ENCODE data around the gene HSPA4. TPM values are rescaled to one million over a fixed set of nuclear protein-coding genes. Genes with fewer than 3 reads are reported as not detected.
"Not testable (repeated sequence)": the region's sequence is repeated elsewhere in the genome, so short reads cannot be mapped to it uniquely, and the experiment has no call there.

Gene HSPA4
- 10 to 100 TPM; 55.3 to 59.0 TPM for total RNA-seq

DNA sequence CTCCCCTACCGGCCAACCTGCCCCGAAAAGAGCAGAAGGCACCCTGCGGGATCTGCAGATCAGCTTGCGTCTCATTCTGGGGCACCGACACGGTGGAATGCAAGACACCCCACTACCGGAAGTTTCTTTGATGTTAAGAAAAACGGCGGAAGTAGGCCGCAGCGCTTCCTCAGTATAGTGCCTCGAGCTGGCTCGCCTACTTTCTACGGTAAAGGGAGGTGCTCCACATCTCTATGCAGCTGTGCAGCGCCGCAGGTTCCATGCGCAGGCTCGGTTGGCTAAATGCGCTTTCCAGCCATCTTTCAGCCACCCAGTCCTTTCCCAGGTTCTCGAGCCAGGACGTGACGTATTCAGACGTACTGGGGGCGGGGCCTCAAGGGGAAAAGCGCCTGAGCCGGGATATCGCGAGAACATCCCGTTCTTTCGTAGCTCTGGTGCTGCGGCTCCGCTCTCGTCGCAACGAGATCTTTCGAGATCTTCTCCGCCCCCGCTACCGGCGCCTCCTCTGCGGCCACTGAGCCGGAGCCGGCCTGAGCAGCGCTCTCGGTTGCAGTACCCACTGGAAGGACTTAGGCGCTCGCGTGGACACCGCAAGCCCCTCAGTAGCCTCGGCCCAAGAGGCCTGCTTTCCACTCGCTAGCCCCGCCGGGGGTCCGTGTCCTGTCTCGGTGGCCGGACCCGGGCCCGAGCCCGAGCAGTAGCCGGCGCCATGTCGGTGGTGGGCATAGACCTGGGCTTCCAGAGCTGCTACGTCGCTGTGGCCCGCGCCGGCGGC is at the start of gene HSPA4:
Gene HSPA4, plus strand, starts transcription at position 472 of the 775 bp plus-strand sequence. Its CDS starts 238 bp downstream, at position 710.
- Histone ChIP-seq H3K9me3 (no peaks in the 10 kb centered on the region), H3K36me3 (no peaks in the 10 kb centered on the region), H3K4me3 (peak within 1 kb of the TSS; percentile 90), H3K4me1 (ENCODE audit: control insufficient read depth in 1 of 2, low read depth in 2 of 2) (peaks cover 31 to 66% of the 10 kb centered on the region in 2 donors), H3K27ac (peak within 1 kb of the TSS; percentile 97 to 99), H3K27me3 (replicated peaks; ENCODE audit: insufficient read depth) (no peaks in the 10 kb centered on the region)
- TF ChIP-seq, protein P1, sequence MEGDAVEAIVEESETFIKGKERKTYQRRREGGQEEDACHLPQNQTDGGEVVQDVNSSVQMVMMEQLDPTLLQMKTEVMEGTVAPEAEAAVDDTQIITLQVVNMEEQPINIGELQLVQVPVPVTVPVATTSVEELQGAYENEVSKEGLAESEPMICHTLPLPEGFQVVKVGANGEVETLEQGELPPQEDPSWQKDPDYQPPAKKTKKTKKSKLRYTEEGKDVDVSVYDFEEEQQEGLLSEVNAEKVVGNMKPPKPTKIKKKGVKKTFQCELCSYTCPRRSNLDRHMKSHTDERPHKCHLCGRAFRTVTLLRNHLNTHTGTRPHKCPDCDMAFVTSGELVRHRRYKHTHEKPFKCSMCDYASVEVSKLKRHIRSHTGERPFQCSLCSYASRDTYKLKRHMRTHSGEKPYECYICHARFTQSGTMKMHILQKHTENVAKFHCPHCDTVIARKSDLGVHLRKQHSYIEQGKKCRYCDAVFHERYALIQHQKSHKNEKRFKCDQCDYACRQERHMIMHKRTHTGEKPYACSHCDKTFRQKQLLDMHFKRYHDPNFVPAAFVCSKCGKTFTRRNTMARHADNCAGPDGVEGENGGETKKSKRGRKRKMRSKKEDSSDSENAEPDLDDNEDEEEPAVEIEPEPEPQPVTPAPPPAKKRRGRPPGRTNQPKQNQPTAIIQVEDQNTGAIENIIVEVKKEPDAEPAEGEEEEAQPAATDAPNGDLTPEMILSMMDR (IDR thresholded peaks at IDR 0.05), result no peak
- peak; percentile 75 for ATAC-seq (ENCODE audit: insufficient number of reproducible peaks, low FRiP score, low read depth)
- peak; percentile 98 for DNase-seq (ENCODE audit: low spot score)

GRCh38 chr5:133006653-133007052 is 45.2 kb upstream of the HSPA4 start:
- no peaks in the 10 kb centered on the region for H3K4me1 ChIP-seq (ENCODE audit: control insufficient read depth in 1 of 2, low read depth in 2 of 2)
- H3K36me3 ChIP-seq, result peaks cover 8% of the 10 kb centered on the region
- TF ChIP-seq, protein P1 (IDR thresholded peaks at IDR 0.05), result no peak
- no peak overlapping the region for H3K4me3 ChIP-seq
- DNase-seq (ENCODE audit: low spot score), result no peak
- H3K9me3 ChIP-seq, result no peaks in the 10 kb centered on the region
- no peak for ATAC-seq (ENCODE audit: insufficient number of reproducible peaks, low FRiP score, low read depth)
- no peaks in the 10 kb centered on the region for H3K27me3 ChIP-seq (replicated peaks; ENCODE audit: insufficient read depth)
- peak overlapping the region in 1 of 2 donors; percentile 41 for H3K27ac ChIP-seq

DNA sequence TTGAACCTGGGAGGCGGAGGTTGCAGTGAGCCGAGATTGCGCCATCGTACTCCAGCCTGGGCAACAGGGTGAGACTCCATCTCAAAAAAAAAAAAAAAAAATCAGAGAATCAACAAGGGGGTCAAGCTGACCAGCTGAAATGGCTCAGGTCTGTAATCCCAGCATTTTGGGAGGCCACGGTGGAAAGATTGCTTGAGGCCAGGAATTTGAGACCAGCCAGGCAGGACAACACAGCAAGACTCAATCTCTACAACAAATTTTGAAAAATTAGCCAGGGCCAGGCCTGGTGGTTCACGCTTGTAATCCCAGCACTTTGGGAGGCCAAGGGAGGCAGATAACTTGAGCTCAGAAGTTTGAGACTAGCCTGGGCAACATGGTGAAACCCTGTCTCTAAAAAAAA is 43.4 kb upstream of the HSPA4 start:
- not testable (repeated sequence) for H3K27ac ChIP-seq; DNase-seq (ENCODE audit: low spot score); H3K4me3 ChIP-seq; H3K27me3 ChIP-seq (replicated peaks; ENCODE audit: insufficient read depth); H3K4me1 ChIP-seq (ENCODE audit: control insufficient read depth in 1 of 2, low read depth in 2 of 2); H3K36me3 ChIP-seq; H3K9me3 ChIP-seq; ATAC-seq (ENCODE audit: insufficient number of reproducible peaks, low FRiP score, low read depth)

DNA sequence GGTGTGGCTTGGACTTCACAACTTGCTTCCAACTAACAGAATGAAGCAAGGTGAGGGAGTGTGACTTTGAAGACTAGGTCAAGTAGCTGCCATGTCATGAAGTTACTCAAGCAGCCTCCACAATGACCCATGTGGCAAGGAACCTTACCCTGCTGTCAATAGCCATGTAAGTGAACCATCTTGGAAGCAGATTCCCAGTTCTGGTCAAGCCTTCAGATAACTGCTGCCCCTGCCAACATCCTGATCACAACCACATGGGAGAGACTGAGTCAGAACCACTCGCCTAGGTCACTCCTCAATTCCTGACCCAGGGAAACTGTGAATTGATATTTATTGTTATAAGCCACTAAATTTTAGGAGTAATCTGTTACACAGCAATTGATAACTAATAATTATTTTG is 36.3 kb upstream of the HSPA4 start:
- Histone ChIP-seq H3K27ac (no peak overlapping the region), H3K4me1 (ENCODE audit: control insufficient read depth in 1 of 2, low read depth in 2 of 2) (no peaks in the 10 kb centered on the region), H3K9me3 (no peaks in the 10 kb centered on the region), H3K27me3 (replicated peaks; ENCODE audit: insufficient read depth) (no peaks in the 10 kb centered on the region), H3K4me3 (no peak overlapping the region), H3K36me3 (peaks cover 5% of the 10 kb centered on the region)
- ATAC-seq (ENCODE audit: insufficient number of reproducible peaks, low FRiP score, low read depth), result no peak
- TF ChIP-seq, protein P1 (IDR thresholded peaks at IDR 0.05), result no peak
- DNase-seq (ENCODE audit: low spot score), result no peak

DNA sequence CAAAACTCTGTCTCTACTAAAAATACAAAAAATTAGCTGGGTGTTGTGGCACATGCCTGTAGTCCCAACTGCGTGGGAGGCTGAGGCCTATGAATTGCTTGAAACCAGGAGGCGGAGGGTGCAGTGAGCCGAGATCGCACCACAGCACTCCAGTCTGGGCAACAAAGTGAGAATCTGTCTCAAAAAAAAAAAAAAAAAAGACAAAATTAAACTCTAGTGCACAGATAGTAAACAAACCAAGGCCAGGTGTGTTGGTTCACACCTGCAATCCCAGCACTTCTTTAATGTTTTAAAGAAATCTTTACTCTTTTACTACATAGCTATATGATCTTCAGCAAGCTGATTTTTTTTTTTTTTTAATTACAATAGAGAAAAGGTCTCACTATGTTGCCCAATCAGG is 33.8 kb upstream of the HSPA4 start:
- DNase-seq (ENCODE audit: low spot score), result no peak
- peaks cover 11% of the 10 kb centered on the region for H3K36me3 ChIP-seq

GRCh38 chr5:133019471-133019870 is 32.3 kb upstream of the HSPA4 start:
- not testable (repeated sequence) for H3K27me3 ChIP-seq (replicated peaks; ENCODE audit: insufficient read depth); H3K9me3 ChIP-seq; H3K4me3 ChIP-seq; H3K27ac ChIP-seq; ATAC-seq (ENCODE audit: insufficient number of reproducible peaks, low FRiP score, low read depth); DNase-seq (ENCODE audit: low spot score); H3K4me1 ChIP-seq (ENCODE audit: control insufficient read depth in 1 of 2, low read depth in 2 of 2)
- peaks cover 11% of the 10 kb centered on the region for H3K36me3 ChIP-seq

More for the DNA sequence above, 33.8 kb upstream of the HSPA4 start:
- H3K4me1 ChIP-seq (ENCODE audit: control insufficient read depth in 1 of 2, low read depth in 2 of 2), result no peaks in the 10 kb centered on the region
- no peaks in the 10 kb centered on the region for H3K27me3 ChIP-seq (replicated peaks; ENCODE audit: insufficient read depth)
- TF ChIP-seq, protein P1 (IDR thresholded peaks at IDR 0.05), result no peak
- H3K4me3 ChIP-seq, result no peak overlapping the region
- no peak for ATAC-seq (ENCODE audit: insufficient number of reproducible peaks, low FRiP score, low read depth)
- H3K9me3 ChIP-seq, result no peaks in the 10 kb centered on the region
- no peak overlapping the region for H3K27ac ChIP-seq
